Right forelimb (tissue), 1 donor: ENCODE results near the gene HSFX4.
"Not testable (repeated sequence)": the region's sequence is repeated elsewhere in the genome, so short reads cannot be mapped to it uniquely, and the experiment has no call there.

Experiments
- DNase-seq: peaks from one replicate; pipeline ENCODE4 v3.0.0-alpha.2; 2018

The HSFX4 gene, protein sequence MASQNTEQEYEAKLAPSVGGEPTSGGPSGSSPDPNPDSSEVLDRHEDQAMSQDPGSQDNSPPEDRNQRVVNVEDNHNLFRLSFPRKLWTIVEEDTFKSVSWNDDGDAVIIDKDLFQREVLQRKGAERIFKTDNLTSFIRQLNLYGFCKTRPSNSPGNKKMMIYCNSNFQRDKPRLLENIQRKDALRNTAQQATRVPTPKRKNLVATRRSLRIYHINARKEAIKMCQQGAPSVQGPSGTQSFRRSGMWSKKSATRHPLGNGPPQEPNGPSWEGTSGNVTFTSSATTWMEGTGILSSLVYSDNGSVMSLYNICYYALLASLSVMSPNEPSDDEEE

DNA sequence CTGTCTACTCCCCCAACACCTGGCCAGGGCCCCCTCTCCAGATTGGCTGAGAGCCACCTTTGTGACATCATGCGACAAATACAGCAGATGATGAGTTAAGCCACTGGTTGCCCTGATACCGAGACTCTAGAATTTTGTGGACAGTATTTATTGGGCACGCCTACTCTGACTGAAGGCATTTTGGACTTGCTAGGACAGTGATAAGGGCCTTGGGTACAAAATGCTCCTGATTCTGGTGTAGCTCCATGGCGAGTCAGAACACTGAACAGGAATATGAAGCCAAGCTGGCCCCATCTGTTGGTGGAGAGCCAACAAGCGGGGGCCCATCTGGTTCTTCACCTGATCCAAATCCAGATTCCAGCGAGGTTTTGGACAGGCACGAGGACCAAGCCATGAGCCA is at the start of gene HSFX4:
Gene HSFX4, plus strand, starts transcription at position 174 of the 400 bp plus-strand sequence. Its CDS starts 72 bp downstream, at position 246.
- not testable (repeated sequence) for DNase-seq

DNA sequence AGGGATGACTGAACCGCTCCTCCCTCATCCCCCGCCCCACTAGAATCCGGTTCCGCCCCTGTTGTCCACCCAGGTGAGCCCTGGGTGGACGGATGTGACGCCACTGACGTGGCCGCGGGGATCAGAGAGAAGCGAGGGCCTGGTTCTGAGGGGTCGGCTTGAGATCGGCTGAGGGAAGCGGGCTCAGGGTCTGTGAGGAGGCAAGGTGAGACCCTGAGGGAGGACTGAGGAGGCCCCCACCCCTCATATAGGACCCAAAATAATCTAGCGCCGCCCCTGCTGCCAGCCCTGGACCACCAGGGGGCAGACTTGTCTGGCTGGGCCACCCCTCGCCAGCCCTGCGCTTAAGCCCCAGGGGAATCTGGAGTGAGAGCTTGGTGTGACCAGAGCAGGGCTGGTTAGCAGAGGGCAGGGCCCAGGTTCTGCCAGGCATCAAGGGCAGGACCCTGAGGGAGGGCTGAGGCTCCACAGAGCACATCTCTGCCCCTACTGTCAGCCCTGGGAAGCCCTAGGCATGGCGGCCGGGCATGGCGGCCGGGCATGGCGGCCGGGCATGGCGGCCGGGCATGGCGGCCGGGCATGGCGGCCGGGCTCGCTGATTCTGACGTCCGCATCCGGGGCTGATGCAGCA is 48.2 kb upstream of the HSFX4 start, which contains the start of gene MAGEA8:
Gene MAGEA8, plus strand, starts transcription at position 103 of the 631 bp plus-strand sequence. CDS start 3,090 bp downstream, outside the sequence.
- no peak for DNase-seq

DNA sequence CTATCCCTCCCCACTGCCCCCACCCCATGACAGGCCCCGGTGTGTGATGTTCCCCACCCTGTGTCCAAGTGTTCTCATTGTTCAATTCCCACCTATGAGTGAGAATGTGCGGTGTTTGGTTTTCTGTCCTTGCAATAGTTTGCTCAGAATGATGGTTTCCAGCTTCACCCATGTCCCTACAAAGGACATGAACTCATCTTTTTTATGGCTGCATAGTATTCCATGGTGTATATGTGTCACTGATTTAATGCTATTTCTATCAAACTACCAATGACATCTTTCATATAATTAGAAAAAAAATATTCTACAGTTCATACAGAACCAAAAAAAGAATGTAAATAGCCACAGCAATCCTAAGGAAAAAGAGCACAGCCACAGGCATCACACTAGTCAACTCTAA is 38.5 kb upstream of the HSFX4 start:
- DNase-seq = not testable (repeated sequence)

DNA sequence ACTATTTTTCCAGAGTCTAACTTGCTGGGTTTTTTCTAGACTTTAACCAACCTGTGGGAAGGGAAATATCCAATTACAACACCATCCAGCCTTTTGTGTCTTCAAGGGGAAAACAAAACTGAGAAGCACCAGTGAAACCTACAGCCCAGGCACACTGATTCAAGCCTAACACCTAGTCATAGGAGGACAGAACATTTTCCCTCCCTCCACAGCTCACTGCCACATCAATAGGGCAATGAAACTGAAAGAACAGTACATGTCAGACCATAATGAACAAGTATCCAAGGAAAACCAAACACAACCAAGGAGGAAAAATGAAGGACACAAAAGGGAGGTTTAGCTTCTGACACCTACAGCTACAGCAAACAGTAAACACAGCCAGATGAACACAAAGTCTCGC is 30.8 kb upstream of the HSFX4 start:
- DNase-seq = no peak

DNA sequence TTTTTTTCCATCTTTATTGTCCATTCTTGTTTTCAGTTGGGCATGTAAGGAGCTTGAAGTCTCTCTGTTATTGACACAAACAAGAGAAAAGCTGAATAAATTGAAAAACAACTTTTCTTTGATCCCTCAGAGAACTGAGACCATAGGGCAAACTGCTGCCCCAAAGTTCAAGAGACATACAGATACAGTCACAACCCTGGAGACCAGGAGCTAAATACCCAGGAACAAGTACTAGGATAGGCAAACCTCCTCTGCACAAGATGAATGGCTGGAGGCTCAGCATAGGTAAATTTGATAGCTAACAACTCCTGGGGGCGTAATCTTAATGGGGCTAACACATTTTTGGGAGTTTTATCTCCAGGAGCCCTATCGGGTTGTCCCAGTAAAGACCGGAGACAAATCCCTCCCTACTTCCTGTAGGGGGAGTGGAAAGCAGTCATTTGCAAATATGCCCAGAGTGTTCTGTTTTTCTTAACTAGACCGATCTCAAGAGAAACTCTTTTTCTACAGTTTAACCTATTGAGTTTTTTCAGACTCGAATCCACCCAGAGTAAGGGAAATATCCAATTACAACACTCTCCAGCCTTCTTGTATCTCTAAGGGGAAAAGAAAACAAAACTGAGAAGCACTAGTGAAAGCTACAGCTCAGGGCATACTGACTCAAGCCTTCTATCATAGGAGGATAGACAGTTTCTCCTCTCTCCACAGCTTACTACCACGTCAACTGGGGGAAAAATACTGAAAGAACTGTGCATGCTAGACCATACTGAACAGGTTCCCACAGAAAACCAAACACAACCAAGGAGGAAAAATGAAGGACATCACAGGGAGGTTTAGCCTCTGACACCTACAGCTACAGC is 25.3 kb upstream of the HSFX4 start:
- no peak for DNase-seq

DNA sequence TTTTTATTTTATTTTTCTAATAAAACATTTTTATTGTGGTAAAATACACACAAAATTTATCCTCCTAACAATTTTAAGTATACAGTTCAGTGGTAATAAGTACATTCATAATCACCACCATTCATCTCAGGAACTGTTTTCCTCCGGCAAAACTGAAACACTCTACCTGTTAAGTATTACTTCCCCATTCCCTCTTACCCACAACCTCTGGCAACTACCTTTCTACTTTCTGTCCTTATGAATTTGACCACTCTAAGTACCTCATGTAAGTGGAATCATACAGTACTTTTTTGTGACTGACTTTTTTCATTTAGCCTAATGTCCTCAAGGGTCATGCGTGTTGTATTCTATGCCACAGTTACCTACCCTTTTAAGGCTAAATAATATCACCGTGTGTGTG is 21.1 kb upstream of the HSFX4 start:
- DNase-seq = no peak

DNA sequence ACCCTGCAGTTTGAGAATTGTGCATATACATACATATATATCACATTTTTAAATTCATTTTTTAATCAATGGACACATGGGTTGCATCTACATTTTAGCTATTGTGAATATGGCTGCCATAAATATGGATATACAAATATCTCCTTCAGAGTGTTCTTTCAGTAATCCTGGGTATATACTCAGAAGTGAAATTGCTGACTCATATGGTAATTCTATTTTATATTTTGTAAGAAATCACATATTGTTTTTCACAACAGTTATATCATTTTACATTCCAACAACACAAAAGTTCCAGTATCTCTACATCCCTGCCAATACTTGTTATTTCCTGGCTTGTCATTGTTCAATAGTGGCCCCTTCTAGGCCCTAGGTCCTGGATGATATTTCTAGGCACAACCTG is 20.6 kb upstream of the HSFX4 start:
- DNase-seq = no peak

DNA sequence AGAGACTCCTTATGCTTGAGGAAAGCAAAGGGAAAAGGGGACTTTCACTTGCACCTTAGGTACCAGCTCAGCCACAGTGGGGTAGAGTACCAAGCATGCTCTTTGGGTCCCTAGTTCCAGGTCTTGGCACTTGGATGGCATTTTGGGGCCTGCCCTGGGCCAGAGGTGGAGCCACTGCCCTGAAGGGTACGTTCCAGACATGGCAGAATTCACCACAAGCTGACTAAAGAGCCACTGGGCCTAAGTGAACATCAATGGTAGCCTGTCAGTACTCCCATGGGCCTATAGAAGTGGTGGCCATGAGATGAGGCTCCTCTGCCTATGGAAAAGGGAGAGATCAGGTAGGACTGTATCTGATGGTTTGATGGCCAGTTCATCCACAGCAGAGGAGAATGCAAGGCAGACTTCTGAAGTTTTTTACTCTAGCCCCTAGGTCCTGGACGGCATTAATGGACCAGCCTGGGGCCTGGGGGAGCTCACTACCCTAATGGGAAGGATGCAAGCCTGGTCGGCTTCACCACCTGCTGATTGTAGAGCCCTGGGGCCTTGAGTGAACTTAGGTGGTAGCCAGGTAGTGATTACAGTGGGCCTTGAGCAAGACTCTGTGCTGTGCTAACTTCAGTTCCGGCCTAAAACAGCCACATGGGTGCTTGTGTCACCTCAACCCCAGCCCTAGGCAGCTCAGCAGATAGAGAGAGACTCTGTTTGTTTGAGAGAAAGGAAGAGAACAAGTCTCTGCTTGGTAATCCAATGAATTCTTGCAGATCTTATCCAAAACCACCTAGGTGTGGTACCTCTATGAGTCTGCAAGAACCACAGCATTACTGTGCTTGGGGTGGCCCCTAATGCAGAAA is 19.8 kb upstream of the HSFX4 start:
- DNase-seq = no peak

DNA sequence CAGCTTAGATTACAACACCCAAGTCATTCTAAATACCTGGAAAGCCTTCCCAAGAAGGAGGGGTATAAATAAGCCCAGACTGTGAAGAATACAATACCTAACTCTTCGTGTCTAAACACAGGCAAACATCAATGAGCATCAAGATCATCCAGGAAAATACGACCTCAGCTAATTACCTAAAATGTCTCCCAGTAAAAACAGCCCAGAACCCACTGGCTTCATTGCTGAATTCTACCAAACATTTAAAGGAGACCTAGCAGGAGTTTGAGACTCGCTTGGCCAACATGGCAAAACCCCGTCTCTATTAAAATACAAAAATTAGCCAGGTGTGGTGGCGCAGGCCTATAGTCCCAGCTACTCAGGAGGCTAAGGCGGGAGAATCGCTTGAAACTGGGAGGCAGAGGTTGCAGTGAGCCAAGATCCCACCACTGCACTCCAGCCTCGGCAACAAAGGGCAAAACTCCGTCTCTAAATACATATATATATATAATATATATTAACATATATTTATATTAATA is 19.1 kb upstream of the HSFX4 start:
- DNase-seq = no peak

DNA sequence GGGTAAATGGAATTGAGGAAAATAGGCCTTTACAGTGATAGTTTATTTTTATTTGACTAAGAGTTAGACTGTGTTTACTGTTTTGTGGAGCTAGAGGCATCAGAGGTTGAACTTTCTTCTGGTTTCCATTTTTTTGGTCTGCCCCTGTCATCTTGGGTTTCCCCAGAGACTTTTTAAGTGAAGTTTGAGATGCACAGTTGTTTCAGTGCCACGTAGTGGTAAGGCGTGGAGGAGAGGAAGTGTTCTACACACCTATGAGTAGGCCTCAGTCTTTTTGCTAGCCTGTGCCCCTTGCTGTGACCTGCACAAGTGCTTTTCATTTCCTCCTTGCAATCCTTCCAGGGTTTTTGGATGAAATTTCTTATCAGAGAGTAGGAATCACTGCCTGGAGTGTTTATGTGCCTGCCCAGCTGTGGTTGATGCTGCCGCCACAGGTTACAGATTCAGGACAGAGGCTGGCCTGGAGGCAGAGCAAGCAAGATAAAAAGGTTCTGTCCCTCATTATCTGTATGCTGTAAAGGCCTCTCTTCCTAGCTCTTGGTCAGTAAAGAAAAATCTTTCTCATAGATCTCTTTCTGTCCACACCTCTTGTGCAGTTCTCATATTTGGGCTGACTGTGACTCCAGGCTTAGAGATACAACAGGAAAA is 12.5 kb upstream of the HSFX4 start:
- DNase-seq = no peak

DNA sequence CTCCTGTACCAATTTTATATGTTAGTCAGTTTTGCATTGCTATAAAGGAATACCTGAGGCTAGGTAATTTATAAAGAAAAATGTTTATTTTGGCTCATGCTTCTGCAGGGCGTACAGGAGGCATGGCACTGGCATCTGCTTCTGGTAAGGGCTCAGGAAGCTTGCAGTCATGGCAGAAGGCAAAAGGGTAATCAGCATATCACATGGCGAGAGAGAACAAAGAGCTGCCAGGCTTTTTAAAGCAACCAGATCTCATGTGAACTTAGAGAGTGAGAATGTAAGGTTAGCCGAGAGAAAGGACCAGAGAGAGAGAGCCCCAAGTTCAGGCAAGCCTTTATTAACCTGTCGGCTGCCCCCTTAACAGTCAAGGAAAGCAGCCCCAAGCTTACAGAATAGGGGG is 5.5 kb upstream of the HSFX4 start:
- not testable (repeated sequence) for DNase-seq

DNA sequence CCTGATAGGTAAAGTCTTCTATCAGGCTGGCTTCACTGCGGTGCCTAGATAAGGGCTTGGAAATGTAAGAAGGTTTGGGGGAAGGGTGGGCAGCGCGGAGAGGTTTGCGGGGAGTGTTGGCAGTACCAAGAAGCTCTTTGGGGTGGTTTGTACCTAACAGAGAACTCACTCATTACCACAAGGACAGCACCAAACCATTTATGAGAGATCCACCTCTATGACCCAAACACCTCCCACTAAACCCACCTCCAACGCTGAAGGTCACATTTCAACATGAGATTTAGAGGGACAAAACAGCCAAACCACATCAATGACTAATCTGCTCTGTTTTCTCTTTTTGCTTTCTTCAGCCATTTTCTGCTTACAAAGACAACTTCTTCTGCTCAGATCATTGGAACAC is 4.9 kb upstream of the HSFX4 start:
- DNase-seq = not testable (repeated sequence)

DNA sequence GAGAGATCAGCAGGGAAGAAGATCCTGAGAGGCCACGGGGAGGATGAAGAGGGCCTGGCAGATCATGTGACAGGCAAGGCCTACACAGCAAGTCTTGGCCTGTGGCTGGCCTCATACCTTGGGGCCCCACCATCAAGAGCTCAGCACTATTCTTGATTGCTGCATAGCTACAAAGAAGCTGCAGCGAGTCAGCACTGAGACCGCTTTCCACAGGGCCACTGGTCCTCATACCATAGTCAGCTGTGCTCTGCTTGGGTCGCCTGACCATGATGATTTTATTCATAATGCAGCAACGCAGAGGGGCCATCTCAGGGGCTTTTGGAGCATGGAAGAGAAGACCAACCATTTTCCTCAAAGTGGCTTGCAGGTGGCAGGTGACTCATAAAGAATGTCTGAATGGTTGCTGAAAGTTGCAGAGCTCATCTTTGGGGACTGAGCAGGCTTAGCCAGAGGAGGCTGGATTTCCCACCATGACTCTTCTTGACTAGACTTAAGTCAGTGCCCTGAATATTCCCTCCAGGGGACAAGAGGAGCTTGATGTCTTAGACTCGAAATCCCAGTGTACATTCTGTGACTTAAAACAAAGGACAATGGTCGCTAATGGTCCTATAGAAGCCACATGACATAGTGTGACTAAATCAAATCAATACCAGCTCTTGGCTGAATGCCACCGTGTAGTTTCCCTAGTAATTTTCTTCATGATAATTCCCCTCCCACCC is 2.0 kb upstream of the HSFX4 start:
- not testable (repeated sequence) for DNase-seq

DNA sequence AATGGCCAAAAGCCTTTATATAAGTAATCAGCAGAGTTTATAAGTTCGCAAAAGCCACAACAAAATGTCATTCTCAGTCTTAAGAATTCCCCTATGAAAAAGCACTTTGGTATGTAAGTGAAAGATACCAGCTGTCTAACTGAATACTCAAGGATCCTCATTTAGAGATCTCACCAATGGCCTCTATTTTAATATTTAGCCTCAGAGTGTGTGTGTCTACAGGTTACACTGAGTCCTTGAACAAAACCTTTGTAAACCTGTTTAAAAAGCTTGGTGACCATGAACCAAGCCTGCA is 1.5 kb upstream of the HSFX4 start:
- not testable (repeated sequence) for DNase-seq

DNA sequence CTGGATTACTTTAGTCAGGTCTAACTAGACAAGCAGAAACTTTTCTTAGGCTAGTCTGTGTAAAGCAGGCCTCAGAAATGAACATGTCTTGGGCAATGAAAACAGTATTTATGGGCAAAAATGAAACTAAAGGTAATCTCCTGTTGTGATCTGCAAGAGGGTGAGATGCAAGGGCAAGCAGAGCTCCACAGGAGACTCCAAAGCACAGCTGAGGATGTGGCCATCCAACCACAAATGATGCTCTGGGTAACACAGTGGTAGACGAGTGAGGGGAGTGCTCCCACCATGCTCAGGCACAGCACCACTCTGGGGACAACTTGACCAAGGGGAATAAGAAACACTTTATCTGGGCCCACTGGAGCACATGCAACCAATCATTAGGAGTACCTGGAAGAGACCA is 738 bp upstream of the HSFX4 start:
- not testable (repeated sequence) for DNase-seq

DNA sequence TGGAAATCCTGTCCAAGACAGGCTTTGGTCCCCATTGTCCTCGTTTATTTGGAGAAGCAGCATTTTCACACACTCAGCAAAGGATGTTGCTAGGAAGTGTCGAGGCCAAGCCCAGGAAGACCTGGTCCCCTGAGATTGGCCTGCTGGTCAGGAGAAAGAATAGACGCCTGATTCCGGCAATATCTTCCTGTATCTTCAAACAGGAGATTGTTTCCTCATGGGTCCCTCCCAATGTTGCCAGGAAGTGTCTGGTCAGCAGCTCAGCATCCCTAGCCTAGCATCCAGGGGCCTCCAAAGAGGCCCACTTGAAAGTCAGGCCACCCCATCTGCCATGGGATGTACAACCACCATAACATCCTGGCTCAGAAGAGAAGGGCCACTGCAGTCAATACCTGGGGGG is 2.0 kb downstream of the HSFX4 start:
- DNase-seq = not testable (repeated sequence)

DNA sequence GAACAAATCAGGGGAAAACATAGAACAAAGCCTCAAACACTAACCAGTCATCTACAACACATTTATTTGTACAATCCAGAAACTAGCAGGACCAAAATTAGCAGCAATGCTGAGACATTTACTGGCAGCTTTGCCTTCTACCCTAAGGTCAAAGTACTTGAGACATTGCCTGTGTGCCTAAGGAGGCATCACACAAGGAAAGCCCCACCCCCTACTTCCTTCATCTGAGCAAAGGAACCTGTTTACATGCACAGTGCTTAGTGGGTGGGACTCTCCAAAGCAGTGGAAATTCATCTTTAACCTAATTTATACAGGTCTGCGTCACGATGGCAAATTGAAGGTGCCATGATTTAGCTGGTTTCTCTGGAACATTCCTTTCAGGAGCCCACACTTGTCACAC is 2.8 kb downstream of the HSFX4 start:
- DNase-seq = not testable (repeated sequence)

DNA sequence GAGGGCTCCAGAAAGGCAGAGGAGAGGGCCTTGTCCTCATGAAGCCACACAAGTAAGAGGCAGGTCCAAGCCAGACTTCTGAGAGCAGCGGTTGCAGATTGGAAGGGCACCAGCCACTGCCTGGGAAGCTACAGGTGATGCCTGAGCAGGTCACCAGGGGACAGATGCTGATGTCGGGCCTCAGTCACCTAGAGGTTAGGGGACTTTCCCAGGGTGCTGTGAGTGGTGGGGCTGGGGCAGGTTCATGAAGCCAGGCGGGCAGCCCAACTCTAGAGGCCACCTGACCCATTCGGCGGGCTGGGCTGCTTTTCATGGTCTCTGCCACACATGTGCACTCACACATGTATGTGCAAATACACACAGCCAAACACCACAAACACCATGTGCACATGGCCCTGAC is 3.6 kb downstream of the HSFX4 start:
- DNase-seq = not testable (repeated sequence)

DNA sequence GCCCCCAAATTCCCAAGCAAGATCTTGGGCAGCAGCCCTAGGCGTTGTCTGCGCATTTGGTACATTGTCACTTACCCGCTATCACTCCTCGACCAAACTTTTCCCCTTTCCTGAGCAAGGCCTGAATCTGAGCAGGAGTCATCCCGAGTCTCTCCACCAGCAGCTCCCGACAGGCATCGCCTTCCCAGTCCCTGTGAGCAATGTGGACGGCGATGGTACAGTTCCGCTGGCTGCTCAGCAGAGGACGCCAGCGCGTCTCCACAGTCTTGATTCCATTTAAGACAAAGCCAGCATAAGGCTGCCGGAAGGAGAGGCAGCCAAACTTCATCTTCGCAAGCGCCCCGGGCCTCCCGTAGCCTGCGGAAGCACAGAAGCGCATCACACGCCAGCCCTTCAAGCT is 4.2 kb downstream of the HSFX4 start:
- DNase-seq = not testable (repeated sequence)

DNA sequence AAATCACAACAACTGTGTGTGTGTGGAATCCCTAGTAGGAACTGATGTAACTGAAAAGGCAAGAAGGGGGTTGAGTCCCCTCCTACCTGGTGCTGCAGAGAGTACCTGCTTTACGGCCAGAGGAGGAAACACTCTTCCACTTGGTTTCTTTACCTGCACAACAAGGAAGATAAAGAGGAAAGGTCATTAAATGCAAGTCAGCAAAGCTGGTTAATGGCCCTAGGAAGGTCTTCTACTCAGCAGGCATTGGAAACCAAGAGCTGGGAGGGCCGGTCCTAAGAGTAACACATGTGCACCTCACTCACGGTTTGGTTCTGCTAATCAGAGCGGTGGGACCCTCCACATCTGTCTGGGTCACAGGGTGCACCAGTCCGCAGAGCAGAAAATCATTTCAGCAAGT is 8.0 kb downstream of the HSFX4 start:
- DNase-seq = not testable (repeated sequence)

DNA sequence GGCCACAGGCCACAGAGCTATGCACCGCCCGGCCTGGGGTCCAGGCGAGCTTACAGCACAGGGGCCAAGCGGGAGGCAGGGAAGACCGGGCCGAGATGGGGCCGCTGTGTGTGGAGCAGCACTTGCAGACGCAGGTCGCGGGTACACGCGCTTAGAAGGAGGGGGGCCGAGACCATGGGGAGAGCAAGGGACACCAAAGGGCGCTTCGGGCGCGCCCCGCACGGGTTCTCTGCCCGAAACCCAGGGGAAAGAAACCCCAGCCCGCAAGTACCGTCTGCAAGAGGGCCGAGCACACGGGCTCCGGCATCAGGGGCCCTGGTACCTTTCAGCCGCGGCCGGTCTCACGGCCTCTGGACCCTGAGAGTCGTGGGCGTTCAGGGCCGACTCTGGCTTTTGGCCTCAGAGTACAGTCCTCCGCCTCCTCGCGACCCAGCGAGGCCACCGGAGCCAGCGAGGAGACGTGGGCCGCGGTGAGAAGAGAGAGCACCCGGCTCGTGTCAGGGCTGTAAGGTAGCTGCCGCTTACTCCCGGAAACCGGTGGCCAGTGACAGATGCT is 8.6 kb downstream of the HSFX4 start:
- no peak for DNase-seq
